C1 segment of cervical spinal cord (tissue), 14 donors: ENCODE results near the gene HIP1R.
A peak's percentile ranks its signal among the peaks of the same experiment; 100 is the strongest.

Experiments used
- DNase-seq, 14 donors: peaks; one replicate each; lab custom pipeline; 2025; lab: John Stamatoyannopoulos, UW

The HIP1R gene

GRCh38 chr12:122834104-122834920, 945 bp upstream of the HIP1R start:
- peak in 9 of 14 donors; percentile 44 to 76 (median 50) for DNase-seq

DNA sequence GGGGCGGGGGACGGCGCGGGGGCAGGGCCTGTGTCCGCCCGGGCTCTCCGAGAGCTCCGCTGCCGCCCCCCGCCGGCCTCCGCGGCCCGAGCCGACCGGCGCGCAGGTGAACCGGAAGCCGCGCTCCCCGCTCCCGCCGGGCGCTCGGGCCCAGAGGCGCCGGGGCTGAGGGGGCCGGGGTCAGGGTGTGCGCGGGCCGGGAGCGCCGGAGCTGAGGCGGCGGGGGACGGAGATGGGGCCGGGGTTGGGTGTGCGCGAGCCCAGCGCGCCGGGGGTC, 431 bp downstream of the HIP1R start:
- no peak for DNase-seq

DNA sequence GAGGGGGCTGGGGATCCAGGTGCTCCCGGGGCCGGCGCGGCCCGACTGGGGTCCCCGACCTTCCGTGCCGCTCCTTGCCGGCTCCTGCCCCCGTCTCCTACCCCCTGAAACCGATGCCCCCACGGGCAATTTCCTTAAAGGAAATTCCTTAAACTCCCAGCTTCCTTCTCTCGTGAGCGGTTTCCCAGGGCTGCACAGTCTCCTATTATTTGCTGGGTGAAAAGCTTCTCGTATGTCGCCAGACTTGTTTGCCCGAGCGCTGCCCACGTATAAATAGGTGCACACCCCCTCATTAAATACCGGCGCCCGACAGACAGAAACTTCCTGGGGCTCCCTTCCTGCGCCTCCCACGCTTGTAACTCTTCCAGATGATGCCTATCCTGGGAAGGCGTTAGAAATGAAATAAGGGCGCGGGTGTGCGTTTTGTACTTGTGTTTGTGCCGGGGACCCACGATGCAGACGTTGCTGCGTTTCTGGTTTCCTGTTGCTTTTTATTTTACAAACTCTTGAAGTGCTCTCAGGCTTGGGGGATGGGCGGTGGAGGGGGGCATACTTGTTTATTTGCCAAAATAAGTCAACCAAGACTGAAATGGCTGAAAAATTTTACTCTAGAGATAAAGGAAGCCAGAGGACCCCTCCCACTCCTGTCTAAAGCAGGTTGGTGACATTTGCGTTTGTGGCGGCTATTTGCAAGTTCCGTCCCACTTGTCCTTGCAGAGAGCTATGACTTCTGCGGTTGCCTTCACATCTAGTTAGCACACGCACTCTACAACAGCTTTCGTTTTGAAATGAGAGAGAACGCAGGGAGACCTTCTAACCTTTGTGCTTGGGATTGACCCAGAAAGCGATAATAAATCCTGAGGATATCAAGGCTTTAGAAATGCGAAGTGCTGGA, 1.0 kb downstream of the HIP1R start:
- DNase-seq, result peak in 10 of 14 donors; percentile 25 to 71 (median 48)

DNA sequence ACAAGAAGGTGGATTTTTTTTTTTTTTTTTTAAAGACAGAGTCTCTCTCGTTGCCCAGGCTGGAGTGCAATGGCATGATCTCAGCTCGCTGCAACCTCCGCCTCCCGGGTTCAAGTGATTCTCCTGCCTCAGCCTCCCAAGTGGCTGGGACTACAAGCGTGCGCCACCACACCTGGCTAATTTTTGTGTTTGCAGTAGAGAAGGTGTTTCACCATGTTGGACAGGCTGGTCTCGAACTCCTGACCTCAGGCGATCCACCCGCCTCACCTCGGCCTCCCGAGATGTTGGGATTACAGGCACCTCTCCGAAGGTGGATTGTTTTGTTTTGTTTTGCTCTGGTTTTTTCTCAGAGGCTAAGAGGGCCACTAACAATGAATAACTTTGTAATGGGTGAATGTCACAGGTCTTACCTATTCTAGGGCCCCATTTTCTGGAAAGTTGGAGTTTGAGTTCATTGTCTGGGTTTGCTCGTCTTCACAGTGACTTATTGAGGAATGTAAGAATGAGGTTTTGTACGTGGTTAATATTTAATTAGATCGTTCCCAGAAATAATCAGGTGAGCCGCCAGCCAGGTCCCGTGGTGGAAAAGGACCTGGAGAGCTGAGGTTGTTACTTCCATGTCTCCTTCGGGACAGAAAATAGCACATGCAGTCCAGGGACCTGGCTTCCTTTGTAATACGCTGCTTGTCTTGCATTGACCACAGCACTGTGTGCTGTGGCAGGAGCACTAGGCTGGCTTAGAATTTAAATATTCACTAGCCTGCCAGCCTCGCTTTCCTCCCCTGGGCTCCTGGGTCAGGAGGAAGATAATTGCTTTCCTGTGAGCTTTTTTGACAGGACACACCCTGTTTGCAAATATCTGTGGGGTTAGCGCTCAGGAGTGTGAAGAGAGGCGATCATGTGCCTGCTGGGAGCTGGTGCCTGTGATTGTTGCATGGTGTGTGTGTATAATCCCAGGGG, 2.3 kb downstream of the HIP1R start:
- peak in 3 of 14 donors; percentile 9 to 42 (median 15) for DNase-seq

GRCh38 chr12:122838841-122839240, 3.6 kb downstream of the HIP1R start:
- no peak for DNase-seq

- DNase-seq, result peak in 4 of 14 donors; percentile 23 to 59 (median 48)
These were observed 4.8 kb downstream of the HIP1R start for GRCh38 chr12:122839907-122840554.

DNA sequence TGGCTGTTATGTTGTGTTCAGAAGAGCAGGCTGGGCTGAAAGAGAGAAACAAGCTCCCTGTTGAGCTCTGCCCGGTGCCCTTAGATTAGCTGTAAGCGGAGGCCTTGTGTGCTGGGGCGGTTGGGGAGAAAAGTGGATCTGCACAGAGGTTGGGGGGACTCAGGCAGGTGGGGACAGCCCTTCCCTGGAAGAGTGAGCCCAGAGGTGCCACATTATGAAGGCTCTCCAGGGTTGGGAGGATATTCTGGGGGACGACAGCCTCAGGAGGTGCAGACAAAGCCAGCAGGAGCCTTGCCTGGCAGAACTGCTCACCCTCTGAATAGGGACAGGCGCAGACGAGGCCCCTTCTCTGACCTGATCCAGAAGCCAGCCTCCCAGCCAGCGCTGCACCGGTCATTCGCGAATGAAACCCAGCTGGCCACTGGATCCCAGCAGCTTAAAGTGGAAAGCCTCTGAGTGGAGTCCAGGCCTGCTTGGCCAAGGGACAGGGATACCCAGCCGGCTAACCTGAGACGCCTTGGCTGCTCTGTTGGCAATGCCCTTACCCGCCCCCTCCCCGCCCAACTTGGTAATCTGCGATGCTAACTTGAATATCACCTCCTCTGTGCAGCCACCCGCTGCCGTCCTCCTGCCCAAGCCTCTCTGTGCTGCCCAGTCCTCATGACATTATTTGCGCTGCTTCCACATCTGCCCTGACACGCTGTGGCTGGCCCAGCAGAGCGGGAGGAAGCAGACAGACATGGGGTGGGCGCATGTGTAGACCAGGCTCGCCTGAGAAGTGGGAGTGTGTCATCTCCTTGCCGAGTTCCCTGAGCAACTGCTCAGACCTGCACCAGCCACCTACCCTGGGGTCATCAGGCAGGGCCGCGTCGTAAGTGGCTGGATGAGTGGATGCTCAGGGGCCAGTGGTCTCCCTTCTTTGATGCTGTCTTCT, 5.6 kb downstream of the HIP1R start:
- peak in 6 of 14 donors; percentile 19 to 64 (median 46) for DNase-seq

DNA sequence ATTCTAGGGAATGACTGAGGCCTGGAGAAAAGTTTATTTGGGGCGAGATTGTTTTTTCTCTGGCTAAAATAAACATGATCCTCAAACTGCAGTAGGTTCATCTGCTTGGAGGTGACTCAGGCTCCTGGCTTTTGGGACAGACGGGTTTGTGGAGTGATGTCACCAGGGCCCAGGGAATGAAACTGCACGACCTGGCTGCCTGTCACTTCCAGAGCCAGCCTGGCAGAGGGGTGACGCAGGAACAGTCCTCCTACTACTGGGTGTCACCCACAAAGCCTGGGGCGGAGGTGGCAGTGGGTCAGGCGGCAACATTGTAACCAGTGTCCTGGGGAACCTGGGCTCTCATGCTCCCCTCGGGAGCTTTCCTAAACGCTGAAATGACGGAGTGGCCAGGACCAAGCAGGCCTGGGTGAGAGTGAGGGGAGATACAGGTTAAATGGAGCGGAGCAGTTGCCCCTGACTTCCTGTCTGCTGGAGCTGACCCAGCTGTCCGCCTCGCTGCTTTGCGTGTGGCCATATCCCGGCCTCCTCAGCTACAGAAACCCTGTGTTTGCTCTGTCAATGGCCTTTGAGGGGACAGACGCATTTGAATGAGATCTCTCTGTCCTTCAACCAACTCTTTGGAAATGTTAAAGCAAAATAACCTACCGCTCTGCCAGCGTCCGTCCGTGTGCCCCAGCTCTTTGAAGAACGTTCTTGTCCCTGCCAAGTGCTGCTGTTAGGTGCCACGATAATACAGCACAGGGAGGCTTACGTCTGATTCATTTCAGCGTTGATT, 6.5 kb downstream of the HIP1R start:
- peak in 11 of 14 donors; percentile 20 to 82 (median 63) for DNase-seq

GRCh38 chr12:122842505-122843405, 7.5 kb downstream of the HIP1R start:
- DNase-seq, result peak in 5 of 14 donors; percentile 14 to 55 (median 52)

DNA sequence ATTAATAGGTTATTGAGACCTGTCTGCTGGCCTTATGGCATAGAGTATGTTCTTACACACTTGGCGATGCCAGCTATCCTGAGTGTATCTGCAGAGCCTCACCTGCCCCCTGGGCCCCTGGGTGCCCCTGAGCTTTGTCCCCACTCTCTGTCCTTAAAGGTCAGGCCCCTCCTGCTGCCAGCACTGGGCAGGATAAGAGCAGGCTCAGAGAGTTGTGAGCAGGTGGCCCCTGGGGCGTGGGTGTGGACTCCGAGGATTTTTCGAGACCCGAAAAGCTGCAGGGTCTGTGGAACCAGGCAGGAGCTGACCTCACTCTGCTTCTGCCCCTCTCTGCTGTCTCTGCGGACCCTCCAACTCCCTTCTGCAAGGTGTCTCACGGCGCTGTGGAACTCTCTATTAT, 8.2 kb downstream of the HIP1R start:
- no peak for DNase-seq

GRCh38 chr12:122844366-122844971, 9.2 kb downstream of the HIP1R start:
- DNase-seq, result peak in 4 of 14 donors; percentile 49 to 72 (median 54)

GRCh38 chr12:122845041-122845864, 10.0 kb downstream of the HIP1R start:
- DNase-seq, result peak in 13 of 14 donors; percentile 43 to 95 (median 87)

GRCh38 chr12:122845865-122846621, 10.8 kb downstream of the HIP1R start:
- DNase-seq, result no peak

DNA sequence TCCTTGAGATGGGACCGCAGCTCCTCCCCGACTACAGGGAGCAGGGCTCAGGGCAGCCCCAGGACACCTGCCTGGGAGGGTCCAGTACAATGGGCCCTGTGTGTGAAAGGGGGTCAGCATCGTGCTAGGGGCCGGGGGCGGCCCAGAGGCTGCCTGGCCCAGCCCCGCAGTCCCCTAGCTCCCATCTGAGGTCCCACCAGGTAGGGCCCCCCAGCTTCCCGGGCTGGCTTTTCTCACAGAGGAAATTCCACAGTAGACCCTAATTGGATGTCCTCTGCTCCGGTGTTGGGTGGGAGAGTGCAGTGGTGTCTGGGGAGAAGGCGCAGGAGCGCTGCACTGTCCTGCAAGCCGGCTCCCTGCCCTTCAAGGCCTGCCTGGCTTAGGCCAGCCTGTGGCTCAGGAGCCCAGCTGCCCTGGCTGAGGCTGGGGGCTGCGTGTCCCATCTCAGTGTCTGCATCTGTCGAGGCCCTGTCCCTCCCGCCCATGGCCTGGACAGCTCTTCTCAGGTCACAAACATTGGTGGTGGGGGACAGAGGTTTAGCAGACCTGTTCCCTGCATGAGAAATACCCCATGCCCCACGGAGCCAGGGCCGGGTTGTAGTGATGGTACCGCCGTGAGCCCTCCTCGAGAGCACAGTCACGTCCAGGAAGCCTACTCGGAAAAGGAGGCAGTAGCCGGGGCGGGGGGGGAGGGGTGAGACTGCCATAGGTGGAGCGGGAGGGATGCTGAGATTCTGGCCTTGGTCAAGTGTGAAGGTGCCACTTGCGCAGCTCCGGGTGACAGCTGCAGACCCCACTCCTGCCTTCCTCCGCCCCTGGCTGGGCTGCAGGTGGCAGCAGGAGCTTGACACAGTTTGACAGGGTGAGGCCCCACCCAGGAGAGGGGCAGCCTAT, 11.6 kb downstream of the HIP1R start:
- no peak for DNase-seq

DNA sequence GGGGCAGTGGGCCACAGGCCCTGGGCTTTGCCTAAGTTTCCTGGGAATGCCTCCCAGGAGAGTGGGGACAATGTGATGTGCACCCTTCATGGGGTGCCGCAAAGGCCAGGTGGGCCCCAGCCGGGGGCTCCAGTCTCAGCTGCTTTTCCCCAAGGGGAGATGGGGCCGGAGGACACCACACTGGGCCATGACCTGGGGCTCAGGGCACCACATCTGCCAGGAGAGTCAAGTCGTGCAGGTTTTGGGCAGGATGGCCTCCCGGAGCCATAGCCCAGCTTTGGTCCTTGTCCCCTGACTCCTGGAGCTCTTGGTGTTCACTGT, 12.2 kb downstream of the HIP1R start:
- no peak for DNase-seq
